ENCODE results near the gene SLC22A13. TPM values are rescaled to one million over a fixed set of nuclear protein-coding genes. Genes with fewer than 3 reads are reported as not detected.
A peak's percentile ranks its signal among the peaks of the same experiment; 100 is the strongest.
"Not testable (repeated sequence)": the region's sequence is repeated elsewhere in the genome, so short reads cannot be mapped to it uniquely, and the experiment has no call there.

The SLC22A13 gene
- total RNA-seq, 1 experiment from 2014 or later: 0.34 TPM

DNA sequence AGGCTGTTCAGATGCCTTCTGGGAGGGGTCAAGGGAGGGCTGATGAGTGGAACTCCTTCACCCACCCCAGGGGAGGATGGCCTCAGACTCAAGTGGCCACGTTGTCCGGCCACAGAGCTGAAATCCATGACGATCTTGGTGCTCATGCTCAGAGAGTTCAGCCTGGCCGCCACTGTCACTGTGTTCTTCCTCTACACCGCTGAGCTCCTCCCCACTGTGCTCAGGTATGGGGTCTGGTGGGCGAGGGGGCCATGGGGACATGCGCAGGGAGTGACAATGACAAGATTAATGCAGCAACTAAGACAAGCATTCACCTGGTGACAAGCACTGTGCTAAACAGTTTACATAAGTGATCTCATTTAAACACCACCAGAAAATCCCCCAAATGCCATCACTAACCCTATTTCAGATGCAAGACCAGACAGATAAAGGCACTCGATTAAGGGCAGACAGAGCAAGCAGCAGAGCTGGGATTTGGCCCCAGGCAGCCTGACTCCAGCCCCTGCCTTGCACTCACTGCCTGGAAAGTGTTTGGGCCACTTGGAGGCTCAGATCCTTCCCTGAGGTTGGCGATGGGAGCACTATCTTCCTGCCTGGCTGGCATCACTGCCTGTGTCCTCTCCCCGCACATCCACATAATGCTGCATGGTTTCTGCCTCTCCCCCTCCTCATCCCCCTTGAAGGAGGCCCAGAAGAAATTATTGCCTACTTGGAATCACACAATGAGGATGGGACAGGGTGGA lies 50.0 kb downstream of the SLC22A13 start:
- no peak for DNase-seq (ENCODE audit: low read depth, low spot score)
- in situ Hi-C loops (cut with HindIII; ENCODE audit: low pct_unique_long_range_greater_than_20kb, low sequenced_read_pairs): no loop called here

DNA sequence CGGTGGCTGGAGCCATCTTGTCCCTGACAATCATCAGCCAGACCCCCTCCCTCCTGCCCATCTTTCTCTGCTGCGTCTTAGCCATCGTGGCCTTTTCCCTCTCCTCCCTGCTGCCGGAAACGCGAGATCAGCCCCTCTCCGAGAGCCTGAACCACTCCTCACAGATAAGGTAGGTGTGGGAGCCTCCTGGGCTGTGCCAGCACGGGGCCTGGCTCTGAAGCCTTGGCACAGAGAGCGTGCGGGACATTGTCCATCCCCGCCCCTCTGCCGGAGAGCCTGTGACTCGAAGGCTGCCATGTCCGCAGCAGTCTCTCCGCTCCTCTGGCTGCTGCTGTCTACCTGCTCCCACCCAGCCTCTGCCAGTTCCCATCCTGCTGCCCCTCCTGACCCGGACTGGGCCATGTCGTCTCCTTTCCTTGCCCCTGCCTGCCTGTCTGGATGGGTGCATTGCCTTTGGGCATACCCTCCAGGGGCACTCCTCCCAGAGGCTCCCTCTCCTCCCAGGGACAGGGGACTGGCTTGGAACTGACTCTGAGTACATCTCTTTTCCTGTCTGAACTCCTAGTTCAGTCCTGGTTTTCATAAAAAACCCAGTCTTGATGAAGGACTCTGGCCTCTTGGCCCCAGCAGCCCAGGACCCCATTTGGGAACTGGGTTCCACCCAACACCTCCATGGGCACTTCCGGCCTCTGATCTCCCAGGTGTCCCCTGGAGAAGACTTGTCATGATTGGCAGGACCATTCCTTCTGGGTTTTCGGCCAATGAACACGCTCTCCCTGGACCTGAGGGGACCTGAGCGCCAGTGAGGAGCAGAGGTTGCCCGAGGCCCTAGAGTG lies 51.0 kb downstream of the SLC22A13 start:
- in situ Hi-C loops (cut with HindIII; ENCODE audit: low pct_unique_long_range_greater_than_20kb, low sequenced_read_pairs): no loop called here
- DNase-seq (ENCODE audit: low read depth, low spot score): no peak

GRCh38 chr3:38317192-38317759 lies 51.7 kb downstream of the SLC22A13 start:
- in situ Hi-C loops (cut with HindIII; ENCODE audit: low pct_unique_long_range_greater_than_20kb, low sequenced_read_pairs): no loop called here
- peak; percentile 8 for DNase-seq (ENCODE audit: low read depth, low spot score)

GRCh38 chr3:38318766-38319671 lies 53.4 kb downstream of the SLC22A13 start:
- no peak for DNase-seq (ENCODE audit: low read depth, low spot score)
- in situ Hi-C loops (cut with HindIII; ENCODE audit: low pct_unique_long_range_greater_than_20kb, low sequenced_read_pairs): no loop called here

- in situ Hi-C loops (cut with HindIII; ENCODE audit: low pct_unique_long_range_greater_than_20kb, low sequenced_read_pairs); DNase-seq (ENCODE audit: low read depth, low spot score): not testable (repeated sequence)
Measured at GRCh38 chr3:38320638-38321037, 55.0 kb downstream of the SLC22A13 start.

GRCh38 chr3:38323060-38323459 lies 57.4 kb downstream of the SLC22A13 start:
- in situ Hi-C loops (cut with HindIII; ENCODE audit: low pct_unique_long_range_greater_than_20kb, low sequenced_read_pairs): no loop called here
- no peak for DNase-seq (ENCODE audit: low read depth, low spot score)

DNA sequence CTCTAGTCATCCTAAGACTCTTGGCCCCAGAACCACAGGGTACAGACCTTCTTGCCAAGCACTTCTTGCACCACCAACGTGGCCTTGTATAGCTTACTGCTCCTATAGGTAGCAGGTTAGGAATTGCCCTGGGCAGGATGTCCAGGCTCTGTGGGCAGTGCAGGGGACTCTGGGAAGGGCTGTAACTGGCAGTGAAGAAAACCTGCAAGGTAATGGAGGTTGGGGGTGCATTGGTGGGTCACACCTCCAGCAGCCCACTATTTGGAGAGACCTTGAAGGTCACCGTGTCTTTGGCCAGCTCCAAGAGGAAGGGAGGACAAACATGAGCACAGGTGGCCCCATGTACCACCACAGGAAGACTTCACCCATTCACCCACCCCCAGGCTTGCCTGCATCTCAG lies 59.6 kb downstream of the SLC22A13 start:
- DNase-seq (ENCODE audit: low read depth, low spot score): no peak
- in situ Hi-C loops (cut with HindIII; ENCODE audit: low pct_unique_long_range_greater_than_20kb, low sequenced_read_pairs): no loop called here

GRCh38 chr3:38327335-38328009 lies 61.9 kb downstream of the SLC22A13 start:
- in situ Hi-C loops (cut with HindIII; ENCODE audit: low pct_unique_long_range_greater_than_20kb, low sequenced_read_pairs): no loop called here
- peak; percentile 95 for DNase-seq (ENCODE audit: low read depth, low spot score)

Small RNA genes within 50 kb of the gene (small RNA-seq; reads per million reads assigned to genes)
- 0 reads per million in 2 experiments for gene RNU6-235P

Other genes with a start within 250 kb of the SLC22A13 start
- gene PLCD1, start 236.2 kb upstream of the SLC22A13 start, total RNA-seq (2014; rRNA removed; shearing (Covaris generic)): 7.0 and 8.8 TPM in 2 replicates
- gene DLEC1, start 226.6 kb upstream of the SLC22A13 start, total RNA-seq (2014; rRNA removed; shearing (Covaris generic)): not detected in 2 replicates
- 14.1 and 26.2 TPM in 2 replicates for gene ACAA1, start 128.7 kb upstream of the SLC22A13 start, total RNA-seq (2014; rRNA removed; shearing (Covaris generic))
- 0.98 and 1.8 TPM in 2 replicates for gene MYD88, start 127.2 kb upstream of the SLC22A13 start, total RNA-seq (2014; rRNA removed; shearing (Covaris generic))
- gene OXSR1, start 100.3 kb upstream of the SLC22A13 start, total RNA-seq (2014; rRNA removed; shearing (Covaris generic)): 27.9 and 28.6 TPM in 2 replicates
- gene SLC22A14, start 16.5 kb downstream of the SLC22A13 start, total RNA-seq (2014; rRNA removed; shearing (Covaris generic)): not detected in 2 replicates
- gene XYLB, start 81.0 kb downstream of the SLC22A13 start, total RNA-seq (2014; rRNA removed; shearing (Covaris generic)): 14.0 and 18.1 TPM in 2 replicates
- gene ACVR2B, start 188.1 kb downstream of the SLC22A13 start, total RNA-seq (2014; rRNA removed; shearing (Covaris generic)): 7.6 and 8.3 TPM in 2 replicates
- gene EXOG, start 230.5 kb downstream of the SLC22A13 start, total RNA-seq (2014; rRNA removed; shearing (Covaris generic)): 4.8 and 6.1 TPM in 2 replicates

All from SK-MEL-5 (cell line).